HCT116 (cell line): Measurements from ENCODE around the gene GABARAP. TPM values are rescaled to one million over a fixed set of nuclear protein-coding genes. Genes with fewer than 3 reads are reported as not detected.

Experiments used
- ATAC-seq: fragments of 200-7000 bp; cut with Tn5 transposase; 2 replicates; pipeline ENCODE4 v1.9.1; 2020; ENCODE audit warnings: mild to moderate bottlenecking, moderate library complexity
- BruUV-seq: library from RNA; stranded (reverse); fragments of 400-500 nt; replicated peaks from 2 replicates; lab custom pipeline; 2021; lab: Mats Ljungman, UMichigan
- CTCF ChIA-PET: fragments of 300-600 bp; sonication (Branson Sonifier 250); formaldehyde crosslinking; loops from one replicate; lab custom pipeline; 2021; ENCODE audit warnings: antibody characterized with exemption; lab: Charles Lee
- POLR2A ChIA-PET: fragments of 300-600, 350-600 bp; sonication (Branson Sonifier 250); formaldehyde crosslinking; loops from one replicate; lab custom pipeline; 2021; ENCODE audit warnings: antibody characterized with exemption; lab: Charles Lee
- RAD21 ChIA-PET, 2 experiments: fragments of 300-600 bp; sonication (Branson Sonifier 250); formaldehyde crosslinking; loops; one replicate each; lab custom pipeline; 2023; ENCODE audit warnings: low total read pairs in 2 of 2; ENCODE audit not compliant: uncharacterized antibody in 2 of 2, unreplicated experiment in 2 of 2, low non-redundant PET in 1 of 2; lab: Charles Lee
- DNase-seq: peaks from one replicate; pipeline ENCODE4 v3.0.0-alpha.2; 2010; ENCODE audit warnings: low read depth, low spot score
- H2AFZ ChIP-seq: fragments of 200-600 bp; shearing (Covaris generic), sonication (generic); 2 replicates; pipeline ENCODE4 v1.6.1; 2017; ENCODE audit warnings: low read depth, mixed run types, mixed read lengths, antibody characterized with exemption, low read length; ENCODE audit not compliant: poor library complexity, severe bottlenecking
- H3K27ac ChIP-seq: 2 replicates; pipeline ENCODE4 v1.5.1; 2012; ENCODE audit warnings: low read depth, low read length
- H3K27me3 ChIP-seq: fragments of 200-600 bp; sonication (generic); 2 replicates; pipeline ENCODE4 v1.6.1; 2016; ENCODE audit warnings: mixed run types, low read length, mixed read lengths; ENCODE audit not compliant: insufficient read depth
- H3K36me3 ChIP-seq, 2 experiments: fragments of 200-500 bp in 1 of 2; fragments of 200-600 bp in 1 of 2; sonication (Bioruptor generic) in 1 of 2; sonication (generic) in 1 of 2; 2 replicates each; pipeline versions ENCODE4 v1.5.1 to v1.6.1; 2014 to 2016; ENCODE audit warnings: low read length in 2 of 2, inconsistent platforms in 1 of 2, mixed read lengths in 1 of 2, mixed run types in 1 of 2; ENCODE audit not compliant: insufficient read depth in 2 of 2, control insufficient read depth in 1 of 2
- H3K4me1 ChIP-seq, 2 experiments: fragments of 200-600 bp in 1 of 2; sonication (generic) in 1 of 2; 2 replicates each; pipeline versions ENCODE4 v1.5.1 to v1.6.1; 2012 to 2017; ENCODE audit warnings: low read length in 2 of 2, inconsistent platforms in 1 of 2, mild to moderate bottlenecking in 1 of 2, mixed read lengths in 1 of 2, mixed run types in 1 of 2, moderate library complexity in 1 of 2; ENCODE audit not compliant: insufficient read depth in 2 of 2, control insufficient read depth in 1 of 2
- H3K4me2 ChIP-seq: fragments of 200-600 bp; sonication (generic); 2 replicates; pipeline ENCODE4 v1.6.1; 2017; ENCODE audit warnings: mixed run types, low read length, mixed read lengths
- H3K4me3 ChIP-seq, 2 experiments: fragments of 200-600 bp in 1 of 2; sonication (generic) in 1 of 2; replicated peaks in 1 of 2; 2 replicates each; pipeline ENCODE4 v1.5.1; 2011 to 2016; ENCODE audit warnings: low read length in 2 of 2, control low read depth in 1 of 2, low read depth in 1 of 2, mild to moderate bottlenecking in 1 of 2, mixed read lengths in 1 of 2, mixed run types in 1 of 2
- H3K79me2 ChIP-seq: fragments of 200-600 bp; sonication (generic); 2 replicates; pipeline ENCODE4 v1.6.1; 2017; ENCODE audit warnings: mild to moderate bottlenecking, mixed run types, low read length, moderate library complexity, mixed read lengths; ENCODE audit not compliant: insufficient read depth
- H3K9ac ChIP-seq: fragments of 200-600 bp; sonication (generic); 2 replicates; pipeline ENCODE4 v1.6.1; 2016; ENCODE audit warnings: low read length, mixed read lengths
- H3K9me2 ChIP-seq: fragments of 200-600 bp; sonication (generic), shearing (Covaris generic); 2 replicates; pipeline ENCODE4 v1.6.1; 2017; ENCODE audit warnings: mixed run types, mild to moderate bottlenecking, moderate library complexity; ENCODE audit not compliant: insufficient read depth
- H3K9me3 ChIP-seq, 2 experiments: fragments of 200-500 bp in 1 of 2; fragments of 200-600 bp in 1 of 2; sonication (Bioruptor generic) in 1 of 2; sonication (generic) in 1 of 2; 2 replicates each; pipeline ENCODE4 v1.6.1; 2014 to 2017; ENCODE audit warnings: low read length in 2 of 2, mixed read lengths in 2 of 2, inconsistent platforms in 1 of 2, low read depth in 1 of 2, mild to moderate bottlenecking in 1 of 2, mixed run types in 1 of 2, moderate library complexity in 1 of 2; ENCODE audit not compliant: control insufficient read depth in 1 of 2, insufficient read depth in 1 of 2
- H4K20me1 ChIP-seq: fragments of 200-600 bp; sonication (generic), shearing (Covaris generic); 2 replicates; pipeline ENCODE4 v1.6.1; 2017; ENCODE audit warnings: mixed run types, mild to moderate bottlenecking, moderate library complexity; ENCODE audit not compliant: insufficient read depth
- EZH2phosphoT487 ChIP-seq: fragments of 200-600 bp; IDR thresholded peaks from 2 replicates; pipeline ENCODE4 v1.6.1; 2018; ENCODE audit warnings: antibody characterized with exemption, borderline replicate concordance
- POLR2AphosphoS5 ChIP-seq: IDR thresholded peaks from 2 replicates; pipeline ENCODE4 v1.6.1; 2011; ENCODE audit warnings: mild to moderate bottlenecking, low read depth, low read length, moderate library complexity
- RAD21 ChIP-seq: IDR thresholded peaks from 2 replicates; pipeline ENCODE4 v1.6.1; 2012; ENCODE audit warnings: low read depth, mild to moderate bottlenecking
- SRF ChIP-seq: IDR thresholded peaks from 2 replicates; pipeline ENCODE4 v1.6.1; 2012; ENCODE audit warnings: low read depth
- ZFX ChIP-seq: fragments of 450-650 bp; IDR thresholded peaks from 2 replicates; pipeline ENCODE4 v1.6.1; 2017
- intact Hi-C: fragments of 100-400 bp; cut with micrococcal nuclease; formaldehyde crosslinking; loops from 2 replicates; pipeline ENCODE4 v1.10.0; 2022
- total RNA-seq: library from RNA; stranded (reverse); gene quantifications from one replicate; pipeline ENCODE4 v1.2.1, GENCODE V29; 2021; ENCODE audit not compliant: unreplicated experiment
- TF ChIP-seq, protein P1 (sequence below): IDR thresholded peaks from 2 replicates; pipeline ENCODE4 v1.6.1; 2012
- TF ChIP-seq, protein P2 (sequence below): IDR thresholded peaks from 2 replicates; pipeline ENCODE4 v1.6.1; 2011; ENCODE audit warnings: mild to moderate bottlenecking, low read length, moderate library complexity; ENCODE audit not compliant: insufficient replicate concordance; ENCODE audit errors: extremely low read depth
- TF ChIP-seq, protein P3 (sequence below): IDR thresholded peaks from 2 replicates; pipeline ENCODE4 v1.6.1; 2012; ENCODE audit warnings: low read depth

The GABARAP gene
- total RNA-seq, 1 experiment from 2014 or later = 287 TPM

DNA sequence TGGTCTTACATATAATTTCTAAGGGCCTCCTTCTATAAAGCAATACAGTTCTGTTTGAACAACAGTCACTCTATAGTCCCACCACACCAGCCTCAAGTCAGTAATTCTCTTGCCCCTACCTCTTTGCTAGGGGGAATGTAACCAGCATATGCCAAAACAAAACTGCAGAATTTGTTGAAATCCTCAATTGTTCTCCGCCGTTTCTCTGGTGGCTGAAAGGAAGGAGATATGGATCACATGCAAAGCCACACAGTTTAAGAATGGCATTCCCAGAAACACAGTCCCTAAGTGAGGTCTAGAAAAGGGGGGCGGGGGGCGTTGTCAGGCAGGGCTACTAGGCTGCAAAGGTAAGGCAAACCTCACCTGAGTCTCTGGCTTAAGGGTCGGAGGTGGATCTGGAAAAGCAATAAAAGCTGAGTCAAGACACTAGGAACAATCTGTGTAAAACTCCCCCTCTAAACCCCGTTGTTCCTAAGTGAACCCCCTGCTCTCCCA, 4.9 kb downstream of the GABARAP start:
- H4K20me1 ChIP-seq = no peaks in the 10 kb centered on the region; the same call in 1 of the 2 replicates
- peaks cover 24 to 32% of the 10 kb centered on the region in 2 experiments for H3K36me3 ChIP-seq
- no peak overlapping the region for H2AFZ ChIP-seq
- peak overlapping the region; percentile 100 for H3K9ac ChIP-seq
- H3K27ac ChIP-seq = peak overlapping the region; percentile 92
- H3K4me2 ChIP-seq = peak overlapping the region; percentile 82
- no peaks in the 10 kb centered on the region for H3K9me3 ChIP-seq
- peaks cover 77% of the 10 kb centered on the region for H3K79me2 ChIP-seq
- ATAC-seq (no peak), DNase-seq (no peak)
- intact Hi-C loops = no loop called here
- ChIA-PET POLR2A (interaction anchor here (1.2 to 2.6 kb wide), 5 partner anchors 14 to 44 kb away, joined by 3 to 19 read pairs (median 5); partner anchors contain the start of genes ACADVL, CTDNEP1, DLG4 and SLC2A4), RAD21 (interaction anchor here in 1 of 2 experiments (0.5 to 1.0 kb wide), 2 partner anchors 13 to 17 kb away, joined by 4 to 7 read pairs; no protein-coding TSS in a partner anchor), CTCF (interaction anchor here (2.3 to 3.0 kb wide), 2 partner anchors 17 to 59 kb away, joined by 5 to 16 read pairs; partner anchors contain the start of genes ACADVL and DLG4)
- H3K4me1 ChIP-seq = peaks cover 44 to 62% of the 10 kb centered on the region in 2 experiments
- H3K4me3 ChIP-seq = peak overlapping the region; percentile 97 to 99
- no peaks in the 10 kb centered on the region for H3K9me2 ChIP-seq
- BruUV-seq = no TSS peak
- TF ChIP-seq, protein P1, sequence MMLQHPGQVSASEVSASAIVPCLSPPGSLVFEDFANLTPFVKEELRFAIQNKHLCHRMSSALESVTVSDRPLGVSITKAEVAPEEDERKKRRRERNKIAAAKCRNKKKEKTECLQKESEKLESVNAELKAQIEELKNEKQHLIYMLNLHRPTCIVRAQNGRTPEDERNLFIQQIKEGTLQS = no peak
- TF ChIP-seq, protein P2, sequence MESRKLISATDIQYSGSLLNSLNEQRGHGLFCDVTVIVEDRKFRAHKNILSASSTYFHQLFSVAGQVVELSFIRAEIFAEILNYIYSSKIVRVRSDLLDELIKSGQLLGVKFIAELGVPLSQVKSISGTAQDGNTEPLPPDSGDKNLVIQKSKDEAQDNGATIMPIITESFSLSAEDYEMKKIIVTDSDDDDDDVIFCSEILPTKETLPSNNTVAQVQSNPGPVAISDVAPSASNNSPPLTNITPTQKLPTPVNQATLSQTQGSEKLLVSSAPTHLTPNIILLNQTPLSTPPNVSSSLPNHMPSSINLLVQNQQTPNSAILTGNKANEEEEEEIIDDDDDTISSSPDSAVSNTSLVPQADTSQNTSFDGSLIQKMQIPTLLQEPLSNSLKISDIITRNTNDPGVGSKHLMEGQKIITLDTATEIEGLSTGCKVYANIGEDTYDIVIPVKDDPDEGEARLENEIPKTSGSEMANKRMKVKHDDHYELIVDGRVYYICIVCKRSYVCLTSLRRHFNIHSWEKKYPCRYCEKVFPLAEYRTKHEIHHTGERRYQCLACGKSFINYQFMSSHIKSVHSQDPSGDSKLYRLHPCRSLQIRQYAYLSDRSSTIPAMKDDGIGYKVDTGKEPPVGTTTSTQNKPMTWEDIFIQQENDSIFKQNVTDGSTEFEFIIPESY = no peak
- no peak for TF ChIP-seq RAD21
- TF ChIP-seq ZFX = no peak
- no peak for TF ChIP-seq SRF
- TF ChIP-seq, protein P3, sequence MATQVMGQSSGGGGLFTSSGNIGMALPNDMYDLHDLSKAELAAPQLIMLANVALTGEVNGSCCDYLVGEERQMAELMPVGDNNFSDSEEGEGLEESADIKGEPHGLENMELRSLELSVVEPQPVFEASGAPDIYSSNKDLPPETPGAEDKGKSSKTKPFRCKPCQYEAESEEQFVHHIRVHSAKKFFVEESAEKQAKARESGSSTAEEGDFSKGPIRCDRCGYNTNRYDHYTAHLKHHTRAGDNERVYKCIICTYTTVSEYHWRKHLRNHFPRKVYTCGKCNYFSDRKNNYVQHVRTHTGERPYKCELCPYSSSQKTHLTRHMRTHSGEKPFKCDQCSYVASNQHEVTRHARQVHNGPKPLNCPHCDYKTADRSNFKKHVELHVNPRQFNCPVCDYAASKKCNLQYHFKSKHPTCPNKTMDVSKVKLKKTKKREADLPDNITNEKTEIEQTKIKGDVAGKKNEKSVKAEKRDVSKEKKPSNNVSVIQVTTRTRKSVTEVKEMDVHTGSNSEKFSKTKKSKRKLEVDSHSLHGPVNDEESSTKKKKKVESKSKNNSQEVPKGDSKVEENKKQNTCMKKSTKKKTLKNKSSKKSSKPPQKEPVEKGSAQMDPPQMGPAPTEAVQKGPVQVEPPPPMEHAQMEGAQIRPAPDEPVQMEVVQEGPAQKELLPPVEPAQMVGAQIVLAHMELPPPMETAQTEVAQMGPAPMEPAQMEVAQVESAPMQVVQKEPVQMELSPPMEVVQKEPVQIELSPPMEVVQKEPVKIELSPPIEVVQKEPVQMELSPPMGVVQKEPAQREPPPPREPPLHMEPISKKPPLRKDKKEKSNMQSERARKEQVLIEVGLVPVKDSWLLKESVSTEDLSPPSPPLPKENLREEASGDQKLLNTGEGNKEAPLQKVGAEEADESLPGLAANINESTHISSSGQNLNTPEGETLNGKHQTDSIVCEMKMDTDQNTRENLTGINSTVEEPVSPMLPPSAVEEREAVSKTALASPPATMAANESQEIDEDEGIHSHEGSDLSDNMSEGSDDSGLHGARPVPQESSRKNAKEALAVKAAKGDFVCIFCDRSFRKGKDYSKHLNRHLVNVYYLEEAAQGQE = no peak
- TF ChIP-seq POLR2AphosphoS5 = no peak
- TF ChIP-seq EZH2phosphoT487 = no peak
- H3K27me3 ChIP-seq = no peaks in the 10 kb centered on the region
